Tibial artery (tissue), 4 donors: ENCODE data around the gene CCDC43.

Source experiments
- DNase-seq, 2 donors: peaks; one replicate each; pipeline ENCODE4 v3.0.0-alpha.2; 2019
- H3K27ac ChIP-seq, 2 donors: fragments of 200-600 bp; sonication (generic) in 1 of 2; 1 replicate in 1 of 2; 2 replicates in 1 of 2; pipeline ENCODE4 v1.5.1; 2018 to 2019; ENCODE audit warnings: mild to moderate bottlenecking in 1 of 2
- H3K27me3 ChIP-seq, 2 donors: fragments of 200-600 bp; sonication (generic) in 1 of 2; one replicate each; pipeline versions ENCODE4 v1.5.1 to v1.6.0; 2016 to 2019
- H3K36me3 ChIP-seq, 3 donors: fragments of 200-600 bp; sonication (generic) in 2 of 3; one replicate each; pipeline ENCODE4 v1.5.1; 2016 to 2019; ENCODE audit warnings: mild to moderate bottlenecking in 2 of 3
- H3K4me1 ChIP-seq, 4 donors: fragments of 200-600 bp; sonication (generic) in 2 of 4; 1 replicate in 3 of 4; 2 replicates in 1 of 4; pipeline ENCODE4 v1.5.1; 2016 to 2019
- H3K4me3 ChIP-seq, 2 donors: fragments of 200-600 bp; sonication (generic) in 1 of 2; 1 replicate in 1 of 2; 2 replicates in 1 of 2; pipeline ENCODE4 v1.5.1; 2018 to 2019; ENCODE audit warnings: mild to moderate bottlenecking in 2 of 2
- H3K9me3 ChIP-seq, 3 donors: fragments of 200-600 bp; sonication (generic) in 1 of 3; one replicate each; pipeline ENCODE4 v1.5.1; 2016 to 2019
- intact Hi-C: fragments of 100-400 bp; cut with DNase I; formaldehyde crosslinking; loops from one replicate; pipeline ENCODE4 v1.15.0; 2023; ENCODE audit warnings: low total_unique reads
- TF ChIP-seq, protein P1 (sequence below), 2 experiments: fragments of 200-600 bp in 1 of 2; fragments of 450-650 bp in 1 of 2; IDR thresholded peaks; one replicate each; pipeline ENCODE4 v1.5.1; 2017 to 2019; ENCODE audit warnings: antibody characterized with exemption in 2 of 2, mild to moderate bottlenecking in 1 of 2, moderate library complexity in 1 of 2

CCDC43 gene

DNA sequence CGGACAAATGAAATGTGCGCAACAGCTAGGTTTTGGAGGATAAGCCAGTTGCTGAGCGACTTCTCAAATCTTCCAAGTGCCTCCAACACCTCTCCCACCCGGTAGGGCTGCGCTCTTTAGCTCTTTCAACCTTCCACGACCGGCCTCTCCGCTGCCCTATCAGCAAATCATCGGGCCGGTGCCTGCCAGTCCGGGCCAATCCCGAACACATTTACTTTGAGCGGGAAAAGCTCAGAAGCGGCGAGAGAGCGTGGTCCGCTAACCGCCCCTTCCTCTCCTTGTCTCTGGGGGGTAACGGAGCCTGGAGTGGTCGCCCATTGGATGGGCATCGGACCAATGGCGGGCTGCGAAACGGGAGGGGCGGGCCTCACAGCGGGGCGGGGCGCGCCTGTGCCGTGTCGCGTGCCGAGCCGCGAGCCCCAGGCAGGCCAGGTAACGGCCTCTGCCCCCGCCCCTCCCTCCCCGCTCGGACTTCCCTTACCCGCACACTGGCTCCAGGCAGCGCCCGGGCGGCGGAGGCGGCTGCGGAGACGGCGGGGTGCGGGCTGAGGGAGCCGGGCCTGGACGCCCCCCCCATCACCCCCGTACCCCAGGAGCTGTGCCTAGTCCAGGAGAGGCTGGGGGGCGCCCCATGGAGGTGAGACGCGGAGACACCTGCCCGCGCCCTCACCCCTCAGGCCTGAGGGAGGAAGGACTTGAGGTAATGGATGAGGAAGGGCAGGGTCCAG, 33.4 kb downstream of the CCDC43 start, which contains the start of gene MEIOC:
MEIOC (plus strand) TSS at position 486 of the 728 bp plus-strand sequence; CDS start at position 632, 146 bp downstream.
- H3K9me3 ChIP-seq = no peaks in the 10 kb centered on the region
- H3K36me3 ChIP-seq = no peaks in the 10 kb centered on the region
- H3K27ac ChIP-seq = no peak within 1 kb of the TSS
- peaks cover 5 to 57% of the 10 kb centered on the region in 2 donors for H3K27me3 ChIP-seq
- intact Hi-C loops = no loop called here
- no peak within 1 kb of the TSS for H3K4me3 ChIP-seq
- peaks cover 0 to 12% (median 5%) of the 10 kb centered on the region in 4 donors for H3K4me1 ChIP-seq
- TF ChIP-seq, protein P1, sequence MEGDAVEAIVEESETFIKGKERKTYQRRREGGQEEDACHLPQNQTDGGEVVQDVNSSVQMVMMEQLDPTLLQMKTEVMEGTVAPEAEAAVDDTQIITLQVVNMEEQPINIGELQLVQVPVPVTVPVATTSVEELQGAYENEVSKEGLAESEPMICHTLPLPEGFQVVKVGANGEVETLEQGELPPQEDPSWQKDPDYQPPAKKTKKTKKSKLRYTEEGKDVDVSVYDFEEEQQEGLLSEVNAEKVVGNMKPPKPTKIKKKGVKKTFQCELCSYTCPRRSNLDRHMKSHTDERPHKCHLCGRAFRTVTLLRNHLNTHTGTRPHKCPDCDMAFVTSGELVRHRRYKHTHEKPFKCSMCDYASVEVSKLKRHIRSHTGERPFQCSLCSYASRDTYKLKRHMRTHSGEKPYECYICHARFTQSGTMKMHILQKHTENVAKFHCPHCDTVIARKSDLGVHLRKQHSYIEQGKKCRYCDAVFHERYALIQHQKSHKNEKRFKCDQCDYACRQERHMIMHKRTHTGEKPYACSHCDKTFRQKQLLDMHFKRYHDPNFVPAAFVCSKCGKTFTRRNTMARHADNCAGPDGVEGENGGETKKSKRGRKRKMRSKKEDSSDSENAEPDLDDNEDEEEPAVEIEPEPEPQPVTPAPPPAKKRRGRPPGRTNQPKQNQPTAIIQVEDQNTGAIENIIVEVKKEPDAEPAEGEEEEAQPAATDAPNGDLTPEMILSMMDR (IDR thresholded peaks at IDR 0.05) = no peak
- DNase-seq = no peak

DNA sequence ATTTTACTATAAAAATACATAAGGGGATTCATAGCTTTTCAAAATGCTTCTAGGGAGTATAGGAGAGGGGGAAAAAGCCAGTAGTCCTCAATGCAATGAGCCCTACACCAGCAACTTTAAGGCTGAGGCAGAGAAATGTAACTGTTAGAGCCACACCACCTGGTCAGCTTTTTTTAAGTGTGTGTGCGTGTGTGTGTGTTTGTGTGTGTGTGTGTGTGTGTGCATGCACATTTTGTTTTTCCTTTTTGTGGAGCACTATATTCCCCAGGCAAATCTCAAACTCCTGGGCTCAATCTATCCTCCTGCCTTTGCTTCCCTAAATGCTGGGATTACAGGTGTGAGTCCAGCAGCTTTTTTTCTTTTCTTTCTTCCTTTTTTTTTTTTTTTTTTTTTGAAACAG, 35.6 kb downstream of the CCDC43 start:
- TF ChIP-seq, protein P1 (IDR thresholded peaks at IDR 0.05) = no peak
- H3K4me1 ChIP-seq = peaks cover 0 to 12% (median 5%) of the 10 kb centered on the region in 4 donors
- H3K9me3 ChIP-seq = no peaks in the 10 kb centered on the region
- peaks cover 5 to 54% of the 10 kb centered on the region in 2 donors for H3K27me3 ChIP-seq
- no peak overlapping the region for H3K4me3 ChIP-seq
- intact Hi-C loops = no loop called here
- no peak overlapping the region for H3K27ac ChIP-seq
- no peak for DNase-seq
- no peaks in the 10 kb centered on the region for H3K36me3 ChIP-seq

DNA sequence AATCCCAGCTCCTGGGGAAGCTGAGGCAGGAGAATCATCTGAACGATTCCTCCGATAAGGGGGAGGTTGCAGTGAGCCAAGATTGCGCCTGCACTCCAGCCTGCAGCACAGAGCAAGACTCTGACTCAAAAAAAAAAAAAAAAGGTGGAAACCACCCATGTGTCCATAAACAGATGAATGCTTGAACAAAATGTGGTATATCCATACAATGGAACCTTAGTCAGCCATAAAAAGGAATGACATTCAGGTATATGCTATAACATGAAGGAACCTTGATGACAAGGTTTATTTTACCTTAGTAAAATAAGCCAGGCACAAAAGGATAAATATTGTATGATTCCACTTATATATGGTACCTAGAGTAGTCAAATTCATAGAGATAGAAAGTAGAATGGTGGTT, 36.2 kb downstream of the CCDC43 start:
- DNase-seq = no peak
- intact Hi-C loops = no loop called here
- TF ChIP-seq, protein P1 (IDR thresholded peaks at IDR 0.05) = no peak
- Histone ChIP-seq H3K4me1 (peaks cover 0 to 12% (median 5%) of the 10 kb centered on the region in 4 donors), H3K4me3 (no peak overlapping the region), H3K36me3 (no peaks in the 10 kb centered on the region), H3K9me3 (no peaks in the 10 kb centered on the region), H3K27me3 (peaks cover 5 to 59% of the 10 kb centered on the region in 2 donors), H3K27ac (no peak overlapping the region)

DNA sequence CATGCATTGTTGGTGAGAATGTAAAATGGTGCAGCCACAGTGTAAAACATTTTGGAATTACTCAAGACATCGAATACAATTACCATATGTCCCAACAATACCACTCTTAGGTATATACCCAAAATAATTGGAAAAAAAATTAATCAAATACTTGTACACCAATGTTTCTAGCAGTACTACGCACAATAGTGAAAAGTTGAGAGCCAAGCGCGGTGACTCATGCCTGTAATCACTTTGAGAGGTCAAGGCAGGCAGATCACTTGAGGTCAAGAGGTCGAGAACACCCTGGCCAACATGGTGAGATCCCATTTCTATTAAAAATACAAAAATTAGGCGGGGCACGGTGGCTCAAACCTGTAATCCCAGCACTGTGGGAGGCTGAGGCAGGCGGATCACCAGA, 36.8 kb downstream of the CCDC43 start:
- TF ChIP-seq, protein P1 (IDR thresholded peaks at IDR 0.05) = no peak
- Histone ChIP-seq H3K27me3 (peaks cover 5 to 60% of the 10 kb centered on the region in 2 donors), H3K36me3 (no peaks in the 10 kb centered on the region), H3K9me3 (no peaks in the 10 kb centered on the region), H3K4me3 (no peak overlapping the region), H3K4me1 (peaks cover 0 to 12% (median 5%) of the 10 kb centered on the region in 4 donors), H3K27ac (no peak overlapping the region)
- DNase-seq = no peak
- intact Hi-C loops = no loop called here

DNA sequence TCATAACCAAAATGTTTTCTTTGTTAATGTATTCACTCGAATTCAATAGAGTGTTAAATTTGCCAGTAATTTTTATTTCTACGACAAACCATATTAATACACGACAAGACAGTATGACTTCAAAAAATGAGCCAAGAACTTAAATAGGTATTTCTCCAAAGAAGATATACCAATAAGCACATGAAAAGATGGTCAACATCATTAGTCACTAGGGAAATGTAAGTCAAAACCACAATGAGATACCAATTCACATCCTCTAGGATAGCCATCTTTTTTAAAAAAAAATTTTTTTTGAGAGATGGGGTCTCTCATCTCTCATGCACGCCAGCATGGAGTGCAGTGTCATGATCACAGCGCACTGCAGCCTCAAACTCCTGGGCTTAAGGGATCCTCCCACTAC, 38.3 kb downstream of the CCDC43 start:
- Histone ChIP-seq H3K4me1 (peaks cover 0 to 3% (median 1%) of the 10 kb centered on the region in 4 donors), H3K4me3 (no peak overlapping the region), H3K9me3 (no peaks in the 10 kb centered on the region), H3K27me3 (peaks cover under 1 to 45% of the 10 kb centered on the region in 2 donors), H3K27ac (no peak overlapping the region), H3K36me3 (no peaks in the 10 kb centered on the region)
- TF ChIP-seq, protein P1 (IDR thresholded peaks at IDR 0.05) = no peak
- DNase-seq = no peak
- intact Hi-C loops = no loop called here
